Measurements from ENCODE around the gene FBXO17.
"Not testable (repeated sequence)": the region's sequence is repeated elsewhere in the genome, so short reads cannot be mapped to it uniquely, and the experiment has no call there.

DNA sequence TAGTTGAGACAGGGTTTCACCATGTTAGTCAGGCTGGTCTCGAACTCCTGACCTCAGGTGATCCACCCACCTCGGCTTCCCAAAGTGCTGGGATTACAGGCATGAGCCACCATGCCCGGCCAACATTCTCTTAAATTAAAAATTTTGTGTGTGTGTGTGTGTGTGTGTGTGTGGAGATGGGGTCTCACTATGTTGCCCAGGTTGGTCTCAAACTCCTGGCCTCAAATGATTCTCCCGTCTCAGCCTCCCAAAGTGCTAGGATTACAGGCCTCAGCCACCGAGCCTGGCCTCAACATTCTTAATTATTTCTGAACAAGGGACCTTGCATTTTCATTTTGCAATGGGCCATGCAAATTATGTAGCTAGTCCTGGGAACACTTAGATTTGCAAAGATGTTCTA is 9.4 kb downstream of the FBXO17 start:
- TF ChIP-seq CTCF (IDR thresholded peaks at IDR 0.05; ENCODE audit: borderline replicate concordance, extremely low read depth, low read length, poor library complexity, severe bottlenecking); EZH2 (IDR thresholded peaks at IDR 0.05; ENCODE audit: borderline replicate concordance, low read depth, low read length, severe bottlenecking): not testable (repeated sequence)

Data from DND-41 (cell line).